HG02885 (cell line): ENCODE results near the gene DTX4.
A peak's percentile ranks its signal among the peaks of the same experiment; 100 is the strongest.
"Not testable (repeated sequence)": the region's sequence is repeated elsewhere in the genome, so short reads cannot be mapped to it uniquely, and the experiment has no call there.

Experiments
- ATAC-seq: cut with Tn5 transposase; IDR thresholded peaks from one replicate; pipeline ENCODE4 v1.9.1; 2021; ENCODE audit warnings: mild to moderate bottlenecking; ENCODE audit not compliant: unreplicated experiment, poor library complexity

DTX4 gene

DNA sequence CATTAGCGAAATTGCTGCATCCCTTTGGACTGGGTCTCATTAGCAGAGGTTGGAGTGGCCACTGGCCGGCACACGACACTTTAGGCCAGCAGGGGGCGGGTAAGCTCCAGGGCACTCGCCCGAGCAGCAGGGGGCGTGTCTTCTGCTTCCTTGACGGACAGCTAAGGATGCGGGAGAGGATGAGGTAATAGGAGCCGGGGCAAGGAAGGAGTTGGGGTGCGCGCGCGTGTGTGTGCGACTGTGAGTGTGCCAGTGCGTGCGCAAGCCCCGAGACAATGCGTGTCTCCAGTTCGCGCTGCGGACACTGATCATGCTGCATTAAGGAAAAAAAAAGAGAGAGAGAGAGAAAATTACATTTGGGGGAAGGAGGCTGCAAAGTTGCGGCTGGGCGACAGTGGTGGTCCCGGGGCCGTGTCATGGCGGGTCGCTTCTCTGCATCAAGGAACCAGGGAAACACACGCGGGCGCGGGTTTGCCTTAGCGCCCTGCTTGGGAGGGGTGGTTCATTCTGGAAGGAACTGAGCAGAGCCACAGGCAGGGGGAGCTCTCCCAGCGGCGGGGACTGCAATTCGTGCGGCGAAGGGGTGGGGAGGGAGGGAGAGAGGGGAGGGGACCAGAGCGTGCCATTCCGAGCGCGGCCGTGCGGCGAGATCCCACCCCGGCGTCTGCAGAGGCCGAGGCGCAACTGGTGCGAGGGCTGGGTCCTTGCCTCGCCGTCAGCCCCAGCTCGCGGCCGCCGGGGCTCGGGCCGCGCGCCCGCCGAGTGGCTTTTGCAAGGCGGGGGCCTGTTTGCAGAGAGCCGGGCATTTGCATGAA lies at the start of gene DTX4:
TSS of gene DTX4 (plus strand) at position 625 of the 815 bp plus-strand sequence. CDS start 464 bp downstream, outside the sequence.
- peak; percentile 78 for ATAC-seq

DNA sequence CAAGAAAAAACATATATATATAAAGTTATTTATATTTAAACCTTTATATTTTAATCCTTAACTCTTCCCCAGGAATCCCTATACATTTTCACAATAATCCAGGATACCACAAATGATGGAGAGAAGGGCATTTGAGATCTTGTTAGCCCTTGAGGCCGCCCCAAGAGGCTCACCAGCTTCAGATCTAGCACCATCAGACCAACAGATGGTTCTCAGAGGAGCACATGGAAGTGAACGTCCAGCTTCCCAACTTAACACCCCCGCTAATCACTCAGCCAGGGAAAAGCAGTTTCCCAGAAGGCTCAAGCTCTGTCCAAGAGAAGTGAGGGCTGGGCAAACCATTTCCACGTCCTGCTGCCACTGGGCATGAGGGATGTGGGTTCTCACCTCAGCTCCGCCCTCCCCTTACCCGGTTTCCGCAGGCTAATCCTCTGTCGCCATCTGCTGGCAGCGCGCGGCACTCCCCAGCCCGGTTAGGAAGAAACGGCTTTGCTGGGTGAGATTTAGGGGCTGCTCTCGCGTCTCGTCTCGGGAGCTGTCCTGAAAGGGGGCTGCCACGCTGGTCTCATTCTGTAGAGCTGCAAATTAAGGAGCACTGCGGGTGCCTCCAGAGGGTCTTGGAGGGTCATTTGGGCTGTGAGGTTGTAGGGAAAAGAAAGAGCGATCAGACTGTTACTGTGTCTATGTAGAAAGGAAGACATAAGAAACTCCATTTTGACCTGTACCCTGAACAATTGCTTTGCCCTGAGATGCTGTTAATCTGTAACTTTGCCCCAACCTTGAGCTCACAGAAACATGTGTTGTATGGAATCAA lies 36.1 kb upstream of the DTX4 start:
- peak; percentile 97 for ATAC-seq

DNA sequence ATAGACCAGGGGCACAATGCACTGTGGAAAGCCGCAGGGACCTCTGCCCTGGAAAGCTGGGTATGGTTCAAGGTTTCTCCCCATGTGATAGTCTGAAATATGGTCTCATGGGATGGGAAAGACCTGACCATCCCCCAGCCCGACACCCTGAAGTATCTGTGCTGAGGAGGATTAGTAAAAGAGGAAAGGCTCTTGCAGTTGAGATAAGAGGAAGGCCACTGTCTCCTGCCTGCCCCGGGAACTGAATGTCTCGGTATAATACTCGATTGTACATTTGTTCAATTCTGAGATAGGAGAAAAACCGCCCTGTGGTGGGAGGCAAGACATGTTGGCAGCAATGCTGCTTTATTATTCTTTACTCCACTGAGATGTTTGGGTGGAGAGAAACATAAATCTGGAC lies 35.4 kb upstream of the DTX4 start:
- ATAC-seq, result not testable (repeated sequence)

DNA sequence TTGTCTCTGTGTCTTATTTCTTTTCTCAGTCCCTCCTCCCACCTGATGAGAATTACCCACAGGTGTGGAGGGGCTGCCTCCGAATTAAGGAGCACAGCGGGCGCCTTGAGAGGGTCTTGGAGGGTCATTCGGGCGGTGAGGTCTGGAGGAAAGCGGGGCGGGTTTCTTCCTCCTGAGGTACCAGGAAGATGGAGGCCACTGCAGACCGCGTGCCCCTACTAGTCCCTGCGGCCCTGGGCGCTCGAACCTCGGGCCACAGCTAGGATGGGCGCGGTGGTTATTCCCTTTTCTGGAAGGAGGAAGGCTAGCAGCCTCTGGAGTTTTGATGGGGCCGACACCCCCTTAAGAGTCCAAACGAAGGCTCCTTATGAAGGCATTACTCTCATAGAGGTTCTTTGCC lies 34.7 kb upstream of the DTX4 start:
- no peak for ATAC-seq

DNA sequence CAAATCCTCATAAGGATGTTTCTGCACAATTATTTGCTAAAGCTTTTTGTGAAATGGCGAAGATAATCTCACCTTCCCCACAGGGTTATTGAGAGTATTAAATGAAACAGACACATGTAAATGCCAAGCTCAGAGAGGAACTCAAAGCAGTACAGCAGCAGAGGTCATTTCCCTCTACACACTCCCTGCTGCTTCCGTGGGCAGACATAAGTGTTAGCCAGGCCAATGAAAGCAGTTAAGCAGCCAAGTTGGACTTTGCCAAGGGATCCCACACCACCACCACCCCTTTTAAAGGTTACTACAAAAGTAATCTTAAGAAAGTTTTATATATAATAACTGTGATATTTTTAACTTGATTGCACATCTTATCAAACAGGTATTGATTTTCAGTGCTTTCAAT lies 33.3 kb upstream of the DTX4 start:
- ATAC-seq, result no peak

DNA sequence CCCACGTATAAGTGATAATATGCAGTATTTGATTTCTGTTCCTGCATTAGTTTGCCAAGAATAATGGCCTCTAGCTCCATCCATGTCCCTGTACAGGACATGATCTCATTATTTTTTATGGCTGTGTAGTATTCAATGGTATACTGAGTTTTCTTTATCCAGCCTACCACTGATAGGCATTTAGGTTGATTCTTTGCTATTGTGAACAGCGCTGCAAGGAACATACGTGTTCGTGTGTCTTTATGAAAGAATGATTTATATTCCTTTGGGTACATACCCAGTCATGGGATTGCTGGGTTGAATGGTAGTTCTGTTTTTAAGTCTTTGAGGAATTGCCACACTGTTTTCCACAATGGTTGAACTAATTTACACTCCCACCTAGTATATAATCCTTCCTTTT lies 30.7 kb upstream of the DTX4 start:
- ATAC-seq, result no peak

DNA sequence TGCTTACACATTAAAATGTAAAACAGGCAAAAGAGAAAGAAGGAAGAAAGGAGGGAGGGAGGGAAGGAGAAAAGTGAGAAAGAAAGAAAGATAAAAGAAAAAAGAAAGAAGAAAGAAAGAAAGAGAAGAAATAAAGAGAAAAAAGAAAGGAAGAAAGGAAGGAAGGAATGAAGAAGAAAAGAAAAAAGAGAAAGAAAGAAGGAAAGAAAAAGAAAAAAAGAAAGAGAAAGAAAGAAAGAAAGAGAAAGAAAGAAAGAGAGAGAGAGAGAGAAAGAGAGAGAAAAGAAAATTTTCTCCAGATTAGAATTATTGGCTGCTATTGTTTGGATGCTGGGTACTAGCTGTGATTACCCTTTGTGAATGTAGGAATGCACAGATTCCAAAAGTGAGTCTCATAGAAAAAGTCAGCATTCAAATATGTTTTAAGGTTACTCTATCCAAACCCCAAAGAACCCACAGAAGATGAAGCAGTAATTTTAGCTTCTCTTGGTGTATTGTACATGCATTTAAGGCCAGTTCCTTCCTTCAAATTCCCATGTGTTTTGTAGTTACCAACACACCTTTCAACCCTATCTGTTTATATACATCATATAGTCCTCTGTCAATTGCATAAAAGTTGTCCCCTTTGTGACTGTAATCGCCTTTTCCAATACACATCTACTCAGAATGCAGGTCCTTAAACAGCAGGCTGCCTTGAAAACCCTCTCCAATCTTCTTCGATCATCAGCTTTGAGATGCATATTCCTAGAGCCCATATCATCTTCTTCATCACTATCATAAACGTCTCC lies 30.1 kb upstream of the DTX4 start:
- peak; percentile 2 for ATAC-seq

DNA sequence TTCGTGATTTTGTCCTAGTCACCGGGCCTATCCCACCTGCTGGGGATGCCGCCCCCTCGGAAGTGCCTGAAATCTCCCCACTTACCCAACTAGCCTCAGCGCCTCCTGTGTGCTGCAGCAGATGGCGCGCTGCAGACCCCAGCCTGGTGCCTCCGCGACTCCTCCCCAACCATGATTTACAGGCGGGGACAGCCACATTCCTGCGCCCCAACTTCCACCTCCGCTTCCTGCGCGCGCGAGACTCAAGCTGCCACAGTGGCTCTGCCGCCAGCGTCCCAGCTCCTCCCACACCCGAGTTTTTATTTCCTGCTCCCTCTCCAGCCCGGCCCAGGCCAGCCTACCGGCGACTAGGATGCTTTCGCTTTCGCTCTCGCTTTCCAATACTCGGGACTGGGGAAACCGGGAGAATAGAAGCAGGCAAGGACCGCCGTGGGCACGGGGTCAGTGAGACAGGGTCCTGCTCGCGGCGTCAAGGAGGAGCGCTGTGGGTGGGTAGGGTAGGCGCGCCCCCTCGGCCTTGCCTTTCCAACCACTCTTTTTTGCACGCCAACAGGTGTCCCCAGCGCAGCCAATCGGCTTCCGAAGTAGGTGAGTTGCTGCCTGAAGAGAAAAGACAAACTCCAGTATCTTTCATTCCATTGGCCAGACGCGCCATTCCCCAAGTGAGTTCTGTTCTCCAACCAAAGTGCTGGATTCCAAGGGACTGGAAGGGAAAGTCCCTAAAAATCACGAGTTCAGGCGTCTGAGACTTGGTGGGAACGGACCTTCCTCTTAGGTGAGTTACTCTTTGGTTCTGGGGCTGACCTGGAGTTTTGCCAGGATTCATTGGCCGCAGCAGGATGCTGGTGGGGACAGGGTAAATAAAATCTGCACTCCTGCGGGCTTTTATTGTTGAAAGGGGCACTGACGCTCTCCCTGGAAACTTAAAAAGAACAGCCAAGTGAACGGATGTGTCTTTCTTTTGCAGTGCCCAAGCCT lies 29.1 kb upstream of the DTX4 start, which contains the start of gene FAM111A:
TSS of gene FAM111A (plus strand) at position 327 of the 978 bp plus-strand sequence. CDS start 6,017 bp downstream, outside the sequence.
- ATAC-seq, result peak; percentile 70

DNA sequence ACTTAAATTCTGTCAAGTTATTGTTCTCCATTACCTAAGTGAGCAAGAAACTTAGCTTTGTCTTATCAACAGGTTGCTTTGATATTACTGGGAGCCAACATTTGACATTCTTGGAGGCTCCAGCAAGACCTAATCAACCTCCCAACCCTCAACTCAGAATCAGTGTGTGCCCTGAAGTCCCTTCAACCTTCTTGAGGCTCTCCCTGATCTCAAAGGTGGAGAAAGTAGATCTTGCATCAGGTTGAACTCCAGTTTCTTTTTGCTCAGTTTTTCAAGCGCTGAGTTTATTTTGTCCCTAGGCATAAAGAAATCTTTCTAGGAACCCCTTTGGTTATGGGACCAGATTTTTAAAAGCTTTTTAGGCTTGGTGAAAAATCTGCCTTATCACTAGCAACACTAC lies 27.8 kb upstream of the DTX4 start:
- ATAC-seq, result no peak

DNA sequence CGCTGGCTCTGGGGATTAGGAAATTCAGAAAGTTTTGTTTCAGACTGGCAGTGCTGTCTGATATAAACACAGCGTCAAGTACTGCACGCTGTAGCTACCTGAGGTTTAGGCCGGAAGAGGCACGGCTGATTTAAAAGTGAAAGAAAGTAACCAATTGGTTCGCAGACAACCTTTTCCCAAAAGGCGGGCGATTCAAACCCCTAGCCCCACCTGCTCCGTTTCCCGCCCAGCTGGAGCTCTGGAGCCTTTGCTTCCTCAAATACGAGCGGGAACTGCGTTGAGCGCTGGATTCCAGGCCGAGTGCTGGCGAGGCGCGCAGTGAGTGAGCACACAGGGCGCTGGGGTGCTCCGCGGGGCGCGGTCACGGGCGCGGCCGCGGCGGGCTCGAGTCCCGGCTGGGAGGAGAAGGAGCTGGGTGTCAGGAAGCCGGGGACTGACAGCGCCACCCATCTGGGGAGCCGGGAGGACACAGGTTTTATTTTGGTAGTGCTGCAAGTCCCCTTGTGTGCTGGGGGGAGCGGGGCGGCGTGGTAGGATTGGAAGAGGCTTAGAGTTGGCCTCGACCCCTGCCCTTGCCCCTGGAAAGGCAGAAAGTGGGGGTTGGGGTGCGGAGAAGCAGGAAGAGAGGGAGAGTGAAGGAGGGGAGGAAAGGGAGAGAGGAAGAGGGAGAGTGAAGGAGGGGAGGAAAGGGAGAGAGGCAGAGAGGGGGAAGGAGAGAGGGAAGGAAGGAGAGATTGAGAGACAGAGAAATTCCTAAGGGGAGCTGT lies 27.2 kb upstream of the DTX4 start:
- ATAC-seq, result peak; percentile 63

DNA sequence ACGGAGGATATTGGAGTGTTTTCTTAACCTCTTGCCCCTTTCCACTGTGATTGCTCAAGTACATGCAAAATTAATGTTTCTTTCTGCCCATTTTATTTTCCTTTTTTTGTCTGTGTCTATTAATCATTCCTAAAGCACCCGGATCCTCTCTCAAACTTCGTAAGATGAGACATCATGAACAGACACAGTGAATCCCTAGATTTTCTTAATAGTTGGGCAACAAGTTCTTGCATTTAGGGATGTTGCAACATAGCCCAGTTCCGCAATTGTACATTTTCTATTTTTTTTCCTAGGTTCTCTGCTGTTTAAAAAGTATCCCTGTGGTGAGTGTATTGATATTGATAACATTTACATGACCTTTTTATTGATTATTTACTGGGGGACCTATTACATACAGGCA lies 26.4 kb upstream of the DTX4 start:
- ATAC-seq, result no peak

DNA sequence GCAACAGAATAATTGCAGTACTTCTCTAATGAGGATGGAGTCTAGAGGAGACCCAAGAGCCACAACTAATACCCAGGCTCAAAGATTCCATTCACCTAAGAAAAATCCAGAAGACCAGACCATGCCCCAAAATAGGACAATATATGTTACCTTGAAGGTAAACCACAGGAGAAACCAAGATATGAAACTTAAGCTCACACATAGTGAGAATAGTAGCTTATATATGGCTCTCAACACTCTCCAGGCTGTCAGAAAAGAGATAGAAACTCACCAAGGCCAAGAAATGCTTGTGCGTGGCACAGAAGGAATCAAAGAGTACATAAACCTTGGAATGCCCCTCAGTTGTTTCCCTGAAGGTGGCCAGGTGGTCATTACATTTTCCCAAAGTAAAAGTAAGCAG lies 20.2 kb upstream of the DTX4 start:
- peak; percentile 74 for ATAC-seq

DNA sequence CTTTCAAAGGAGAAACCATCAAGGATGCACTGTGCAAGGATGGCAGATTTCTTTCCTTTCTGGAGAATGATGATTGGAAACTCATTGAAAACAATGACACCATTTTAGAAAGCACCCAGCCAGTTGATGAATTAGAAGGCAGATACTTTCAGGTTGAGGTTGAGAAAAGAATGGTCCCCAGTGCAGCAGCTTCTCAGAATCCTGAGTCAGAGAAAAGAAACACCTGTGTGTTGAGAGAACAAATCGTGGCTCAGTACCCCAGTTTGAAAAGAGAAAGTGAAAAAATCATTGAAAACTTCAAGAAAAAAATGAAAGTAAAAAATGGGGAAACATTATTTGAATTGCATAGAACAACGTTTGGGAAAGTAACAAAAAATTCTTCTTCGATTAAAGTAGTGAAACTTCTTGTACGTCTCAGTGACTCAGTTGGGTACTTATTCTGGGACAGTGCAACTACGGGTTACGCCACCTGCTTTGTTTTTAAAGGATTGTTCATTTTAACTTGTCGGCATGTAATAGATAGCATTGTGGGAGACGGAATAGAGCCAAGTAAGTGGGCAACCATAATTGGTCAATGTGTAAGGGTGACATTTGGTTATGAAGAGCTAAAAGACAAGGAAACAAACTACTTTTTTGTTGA lies 19.5 kb upstream of the DTX4 start:
- ATAC-seq, result peak; percentile 86

DNA sequence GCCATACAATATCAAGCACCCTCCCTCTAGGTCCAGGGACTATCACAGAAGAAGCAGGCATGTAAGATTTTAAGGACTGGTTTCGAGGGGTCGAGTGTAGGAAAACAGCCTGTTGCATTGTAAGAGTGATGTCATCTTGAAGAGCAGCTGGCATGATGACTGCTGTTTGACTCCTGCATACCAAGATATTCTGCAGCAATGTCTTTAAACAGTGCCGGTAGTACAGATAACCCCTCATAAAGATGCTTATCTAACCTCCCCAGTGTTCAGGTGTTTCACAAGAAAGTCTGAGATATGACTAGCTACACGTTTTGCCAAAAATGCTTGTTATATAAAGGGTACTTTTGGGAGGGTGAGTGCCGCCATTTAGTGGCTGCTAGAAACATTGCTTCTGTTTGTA lies 17.3 kb upstream of the DTX4 start:
- ATAC-seq, result no peak

DNA sequence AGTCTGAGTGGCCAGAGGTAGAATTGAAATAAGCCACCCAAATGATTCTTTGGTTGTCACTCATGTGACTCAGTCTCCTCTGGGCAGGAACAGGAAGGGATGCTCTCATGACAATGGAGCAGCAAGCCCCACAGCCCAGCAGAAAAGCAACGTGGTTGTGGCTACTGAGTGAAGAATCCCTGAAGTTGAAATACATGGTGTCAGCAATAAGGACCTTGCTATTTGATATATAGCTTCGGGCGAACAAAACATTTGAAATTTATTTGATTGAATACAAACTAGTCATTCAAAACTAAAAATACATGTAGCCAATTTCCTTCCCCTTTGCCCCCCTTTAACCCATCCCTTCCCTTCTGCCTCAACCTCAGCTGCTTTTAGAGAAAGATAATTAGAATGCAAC lies 14.5 kb upstream of the DTX4 start:
- no peak for ATAC-seq

DNA sequence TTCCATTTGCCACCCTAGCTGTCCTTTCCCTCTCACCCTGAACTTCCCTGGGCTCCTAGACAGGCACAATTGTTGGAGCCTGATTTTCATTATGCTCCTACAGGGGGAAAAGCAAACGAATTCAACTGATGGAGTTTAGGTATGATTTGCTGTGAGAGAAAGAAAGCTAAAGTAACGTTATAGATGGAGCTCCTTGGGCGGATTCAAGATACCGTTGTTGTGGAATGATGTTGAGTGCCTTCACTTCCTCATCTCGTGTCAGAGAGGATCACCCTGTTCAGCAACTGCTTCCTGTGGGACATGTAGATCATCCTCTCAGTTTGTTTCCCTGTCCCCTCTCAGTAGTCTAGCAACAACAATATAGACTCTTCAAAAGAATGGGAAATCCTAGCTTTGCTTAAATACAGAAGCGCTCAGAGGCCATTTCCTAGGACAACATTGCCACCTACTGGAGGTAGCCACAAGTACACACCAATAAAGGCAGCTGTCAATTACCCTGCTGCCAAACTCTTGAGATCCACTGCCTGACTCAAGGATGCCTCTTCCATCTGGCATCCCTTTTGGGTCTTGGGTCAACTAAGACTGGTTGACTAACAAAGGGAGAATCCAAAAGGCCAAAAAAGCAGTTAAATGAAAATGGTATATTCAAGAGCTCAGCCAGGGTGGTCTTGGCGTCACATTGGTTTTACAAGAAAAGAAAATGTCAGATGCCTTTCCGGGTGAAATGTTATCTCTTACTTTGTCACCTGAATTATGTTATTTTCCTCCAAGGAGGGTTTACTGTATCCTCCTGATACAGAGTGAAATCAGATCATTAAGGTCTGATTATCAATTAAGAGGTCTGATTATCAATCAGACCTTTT lies 13.5 kb upstream of the DTX4 start:
- ATAC-seq, result peak; percentile 94

DNA sequence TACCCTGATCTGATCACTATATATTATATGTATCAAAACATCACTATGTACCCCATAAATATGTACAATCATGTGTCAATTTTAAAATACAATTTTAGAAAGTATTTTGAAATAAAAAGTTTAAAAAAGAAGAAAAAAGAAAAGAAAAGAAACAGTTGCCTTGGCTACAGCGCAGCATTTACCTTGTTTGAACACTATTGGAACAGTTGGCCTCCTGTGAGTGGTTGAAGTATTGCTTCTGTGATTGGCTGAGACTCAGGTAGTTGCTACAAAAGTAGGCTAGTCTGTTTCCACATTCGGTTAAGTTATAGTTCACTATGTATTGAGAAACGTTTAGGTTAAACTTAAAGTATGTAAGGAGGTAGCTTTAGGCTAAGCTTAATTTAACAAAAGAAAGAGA lies 7.9 kb upstream of the DTX4 start:
- ATAC-seq, result no peak
